Left lung (tissue), 10 donors: ENCODE results near the gene HSBP1L1. TPM values are rescaled to one million over a fixed set of nuclear protein-coding genes. Genes with fewer than 3 reads are reported as not detected.
"Not testable (repeated sequence)": the region's sequence is repeated elsewhere in the genome, so short reads cannot be mapped to it uniquely, and the experiment has no call there.

Experiments used
- ATAC-seq: fragments of 200-7000 bp; cut with Tn5 transposase; one replicate; pipeline ENCODE4 v1.9.1; 2020; ENCODE audit warnings: moderate library complexity
- DNase-seq, 4 donors: peaks; one replicate each; pipeline ENCODE4 v3.0.0-alpha.2; 2013 to 2020
- H3K27ac ChIP-seq, 2 donors: fragments of 200-600 bp; sonication (generic) in 1 of 2; one replicate each; pipeline versions ENCODE4 v1.5.0 to v1.8.0; 2020 to 2021
- H3K27me3 ChIP-seq, 2 donors: fragments of 200-600 bp; sonication (generic) in 1 of 2; one replicate each; pipeline versions ENCODE4 v1.5.0 to v1.8.0; 2020 to 2021
- H3K36me3 ChIP-seq, 2 donors: fragments of 200-600 bp; sonication (generic) in 1 of 2; one replicate each; pipeline versions ENCODE4 v1.5.0 to v1.8.0; 2020 to 2021
- H3K4me1 ChIP-seq, 2 donors: fragments of 200-600 bp; one replicate each; pipeline ENCODE4 v1.8.0; 2021
- H3K4me3 ChIP-seq, 2 donors: fragments of 200-600 bp; sonication (generic) in 1 of 2; one replicate each; pipeline versions ENCODE4 v1.5.0 to v1.8.0; 2020 to 2021; ENCODE audit warnings: mild to moderate bottlenecking in 1 of 2
- H3K9me3 ChIP-seq, 2 donors: fragments of 200-600 bp; sonication (generic) in 1 of 2; one replicate each; pipeline versions ENCODE4 v1.5.0 to v1.8.0; 2020 to 2021
- CTCF ChIP-seq, 2 donors: fragments of 200-600 bp; sonication (generic) in 1 of 2; IDR thresholded peaks; one replicate each; pipeline versions ENCODE4 v1.5.0 to v1.8.0; 2021; ENCODE audit warnings: antibody characterized with exemption in 2 of 2
- intact Hi-C, 2 donors: fragments of 100-400 bp; cut with DNase I; formaldehyde crosslinking; loops; one replicate each; pipeline versions ENCODE4 v1.11.2 to v1.14.2; 2022
- polyA plus RNA-seq, 6 donors: library from polyadenylated mRNA; unstranded; fragments of 120-200 nt; gene quantifications; one replicate each; pipeline ENCODE4 v1.2.1, GENCODE V29; 2013; ENCODE audit not compliant: insufficient read length in 6 of 6
- total RNA-seq, 2 donors: library from RNA; stranded (reverse); fragmentation: NEBNext Ultra II Directional; extraction: Animal tissue kit (Norgen Biotek cat#: 25700); gene quantifications; one replicate each; pipeline ENCODE4 v1.2.1, GENCODE V29; 2021
- donor health status: DM: no; HTN: yes; CAD: no.
- donor health status: DM: no; HTN: no; CAD: no.

HSBP1L1 gene
- total and polyA plus RNA-seq, 8 donors, result 21.7 to 38.5 (median 26.5) TPM

DNA sequence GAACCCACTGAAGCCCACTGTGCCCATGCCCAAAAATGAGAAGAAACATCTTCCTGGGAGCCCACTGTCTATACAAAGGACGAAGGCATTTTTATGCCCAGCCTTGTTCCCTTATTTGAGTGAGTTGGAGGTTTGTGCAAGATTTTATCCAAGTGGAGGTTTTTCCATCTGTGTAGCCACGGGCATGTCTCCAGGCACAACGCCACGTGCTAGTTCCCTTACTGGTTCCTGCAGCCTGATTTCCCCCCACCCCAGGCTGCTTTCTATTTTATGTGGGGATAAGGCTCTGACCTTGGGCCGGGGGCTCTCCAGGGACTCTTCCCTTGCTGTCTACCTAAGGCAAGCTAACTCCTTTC is 46.1 kb downstream of the HSBP1L1 start:
- DNase-seq, result peak in 1 of 4 donors; percentile 46
- intact Hi-C loops, result no loop called here
- peak overlapping the region; percentile 25 to 53 for H3K27ac ChIP-seq
- H3K36me3 ChIP-seq, result no peaks in the 10 kb centered on the region
- no peak for TF ChIP-seq CTCF (IDR thresholded peaks at IDR 0.05)
- H3K9me3 ChIP-seq, result peaks cover 0 to 66% of the 10 kb centered on the region in 2 donors
- no peaks in the 10 kb centered on the region for H3K4me1 ChIP-seq
- ATAC-seq, result peak; percentile 54
- H3K4me3 ChIP-seq, result no peak overlapping the region
- no peaks in the 10 kb centered on the region for H3K27me3 ChIP-seq

GRCh38 chr18:80011496-80012137 is 47.2 kb downstream of the HSBP1L1 start:
- DNase-seq, result not testable (repeated sequence)

GRCh38 chr18:80012714-80013113 is 48.3 kb downstream of the HSBP1L1 start:
- H3K27ac ChIP-seq, result no peak overlapping the region
- DNase-seq, result no peak
- TF ChIP-seq CTCF (IDR thresholded peaks at IDR 0.05), result no peak
- no peak overlapping the region for H3K4me3 ChIP-seq
- H3K27me3 ChIP-seq, result no peaks in the 10 kb centered on the region
- no peak for ATAC-seq
- H3K9me3 ChIP-seq, result peaks cover 0 to 63% of the 10 kb centered on the region in 2 donors
- no peaks in the 10 kb centered on the region for H3K36me3 ChIP-seq
- intact Hi-C loops, result no loop called here
- no peaks in the 10 kb centered on the region for H3K4me1 ChIP-seq

More at GRCh38 chr18:80011496-80012137, 47.2 kb downstream of the HSBP1L1 start:
- H3K27ac ChIP-seq, H3K4me1 ChIP-seq, H3K36me3 ChIP-seq, H3K4me3 ChIP-seq, intact Hi-C loops, H3K27me3 ChIP-seq, ATAC-seq: not testable (repeated sequence)
- H3K9me3 ChIP-seq, result peaks cover 0 to 63% of the 10 kb centered on the region in 2 donors

Other genes with a start within 250 kb of the HSBP1L1 start
- 1 to 10 TPM in 1 of 2 donors, under 1 TPM in 1; 0.20 to 1.1 TPM for gene KCNG2, start 166.7 kb upstream of the HSBP1L1 start, total RNA-seq
- under 1 TPM; 0.17 to 0.38 (median 0.31) TPM for gene KCNG2, start 166.7 kb upstream of the HSBP1L1 start, polyA plus RNA-seq
- gene SLC66A2, start 13.0 kb upstream of the HSBP1L1 start, total RNA-seq, result 10 to 100 TPM; 44.8 to 69.8 TPM
- gene SLC66A2, start 13.0 kb upstream of the HSBP1L1 start, polyA plus RNA-seq, result 10 to 100 TPM; 17.3 to 25.5 (median 22.9) TPM
- 100 to 1,000 TPM in 1 of 2 donors, 10 to 100 TPM in 1; 82.7 to 106 TPM for gene TXNL4A, start 23.9 kb downstream of the HSBP1L1 start, total RNA-seq
- gene TXNL4A, start 23.9 kb downstream of the HSBP1L1 start, polyA plus RNA-seq, result 10 to 100 TPM; 54.7 to 86.5 (median 64.2) TPM
- gene RBFA, start 69.8 kb downstream of the HSBP1L1 start, total RNA-seq, result 10 to 100 TPM; 18.7 to 25.1 TPM
- 10 to 100 TPM; 38.1 to 47.4 (median 40.9) TPM for gene RBFA, start 69.8 kb downstream of the HSBP1L1 start, polyA plus RNA-seq
- 10 to 100 TPM; 13.5 to 14.4 TPM for gene ADNP2, start 144.6 kb downstream of the HSBP1L1 start, total RNA-seq
- gene ADNP2, start 144.6 kb downstream of the HSBP1L1 start, polyA plus RNA-seq, result 10 to 100 TPM; 17.3 to 22.6 (median 20.5) TPM